Panc1 (cell line): ENCODE data around the gene C1QL3.

Experiments used
- POLR2AphosphoS5 ChIP-seq: IDR thresholded peaks from 2 replicates; pipeline ENCODE4 v1.6.1; 2012; ENCODE audit warnings: mild to moderate bottlenecking, low read depth, low read length, moderate library complexity
- SIN3A ChIP-seq: IDR thresholded peaks from 2 replicates; pipeline ENCODE4 v1.6.1; 2012; ENCODE audit warnings: low read depth, mild to moderate bottlenecking, low read length, moderate library complexity, borderline replicate concordance; ENCODE audit not compliant: insufficient read depth
- TCF7L2 ChIP-seq: IDR thresholded peaks from 2 replicates; pipeline ENCODE4 v1.6.1; 2011; ENCODE audit warnings: mild to moderate bottlenecking, low read depth, low read length, inconsistent platforms
- TF ChIP-seq, protein P1 (sequence below): fragments of 450-650 bp; IDR thresholded peaks from 2 replicates; pipeline ENCODE4 v1.5.1; 2017; ENCODE audit warnings: mild to moderate bottlenecking
- TF ChIP-seq, protein P2 (sequence below), 2 experiments: IDR thresholded peaks; 2 replicates each; pipeline ENCODE4 v1.6.1; 2011 to 2012; ENCODE audit warnings: low read depth in 2 of 2, control low read depth in 1 of 2, low read length in 1 of 2, mild to moderate bottlenecking in 1 of 2, moderate library complexity in 1 of 2; ENCODE audit not compliant: insufficient read depth in 1 of 2

DNA sequence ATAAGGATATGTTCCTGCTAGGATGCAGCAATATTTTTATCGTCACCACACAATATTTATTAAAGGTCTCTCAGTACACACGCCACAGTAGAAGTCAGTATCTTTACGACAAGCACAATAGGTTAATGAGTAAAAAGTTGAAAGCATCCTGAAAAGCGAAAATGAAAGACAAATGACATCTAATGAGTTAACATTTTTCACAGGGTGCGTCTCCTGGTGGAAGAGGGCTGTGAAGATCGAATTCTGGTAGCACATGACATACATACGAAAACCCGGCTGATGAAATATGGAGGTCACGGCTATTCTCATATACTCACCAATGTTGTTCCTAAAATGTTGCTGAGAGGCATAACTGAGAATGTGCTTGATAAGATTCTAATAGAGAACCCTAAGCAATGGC lies 10.8 kb downstream of the C1QL3 start:
- TF ChIP-seq, protein P1, sequence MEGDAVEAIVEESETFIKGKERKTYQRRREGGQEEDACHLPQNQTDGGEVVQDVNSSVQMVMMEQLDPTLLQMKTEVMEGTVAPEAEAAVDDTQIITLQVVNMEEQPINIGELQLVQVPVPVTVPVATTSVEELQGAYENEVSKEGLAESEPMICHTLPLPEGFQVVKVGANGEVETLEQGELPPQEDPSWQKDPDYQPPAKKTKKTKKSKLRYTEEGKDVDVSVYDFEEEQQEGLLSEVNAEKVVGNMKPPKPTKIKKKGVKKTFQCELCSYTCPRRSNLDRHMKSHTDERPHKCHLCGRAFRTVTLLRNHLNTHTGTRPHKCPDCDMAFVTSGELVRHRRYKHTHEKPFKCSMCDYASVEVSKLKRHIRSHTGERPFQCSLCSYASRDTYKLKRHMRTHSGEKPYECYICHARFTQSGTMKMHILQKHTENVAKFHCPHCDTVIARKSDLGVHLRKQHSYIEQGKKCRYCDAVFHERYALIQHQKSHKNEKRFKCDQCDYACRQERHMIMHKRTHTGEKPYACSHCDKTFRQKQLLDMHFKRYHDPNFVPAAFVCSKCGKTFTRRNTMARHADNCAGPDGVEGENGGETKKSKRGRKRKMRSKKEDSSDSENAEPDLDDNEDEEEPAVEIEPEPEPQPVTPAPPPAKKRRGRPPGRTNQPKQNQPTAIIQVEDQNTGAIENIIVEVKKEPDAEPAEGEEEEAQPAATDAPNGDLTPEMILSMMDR: no peak
- TF ChIP-seq SIN3A (no peak), POLR2AphosphoS5 (no peak), TCF7L2 (no peak)
- TF ChIP-seq, protein P2, sequence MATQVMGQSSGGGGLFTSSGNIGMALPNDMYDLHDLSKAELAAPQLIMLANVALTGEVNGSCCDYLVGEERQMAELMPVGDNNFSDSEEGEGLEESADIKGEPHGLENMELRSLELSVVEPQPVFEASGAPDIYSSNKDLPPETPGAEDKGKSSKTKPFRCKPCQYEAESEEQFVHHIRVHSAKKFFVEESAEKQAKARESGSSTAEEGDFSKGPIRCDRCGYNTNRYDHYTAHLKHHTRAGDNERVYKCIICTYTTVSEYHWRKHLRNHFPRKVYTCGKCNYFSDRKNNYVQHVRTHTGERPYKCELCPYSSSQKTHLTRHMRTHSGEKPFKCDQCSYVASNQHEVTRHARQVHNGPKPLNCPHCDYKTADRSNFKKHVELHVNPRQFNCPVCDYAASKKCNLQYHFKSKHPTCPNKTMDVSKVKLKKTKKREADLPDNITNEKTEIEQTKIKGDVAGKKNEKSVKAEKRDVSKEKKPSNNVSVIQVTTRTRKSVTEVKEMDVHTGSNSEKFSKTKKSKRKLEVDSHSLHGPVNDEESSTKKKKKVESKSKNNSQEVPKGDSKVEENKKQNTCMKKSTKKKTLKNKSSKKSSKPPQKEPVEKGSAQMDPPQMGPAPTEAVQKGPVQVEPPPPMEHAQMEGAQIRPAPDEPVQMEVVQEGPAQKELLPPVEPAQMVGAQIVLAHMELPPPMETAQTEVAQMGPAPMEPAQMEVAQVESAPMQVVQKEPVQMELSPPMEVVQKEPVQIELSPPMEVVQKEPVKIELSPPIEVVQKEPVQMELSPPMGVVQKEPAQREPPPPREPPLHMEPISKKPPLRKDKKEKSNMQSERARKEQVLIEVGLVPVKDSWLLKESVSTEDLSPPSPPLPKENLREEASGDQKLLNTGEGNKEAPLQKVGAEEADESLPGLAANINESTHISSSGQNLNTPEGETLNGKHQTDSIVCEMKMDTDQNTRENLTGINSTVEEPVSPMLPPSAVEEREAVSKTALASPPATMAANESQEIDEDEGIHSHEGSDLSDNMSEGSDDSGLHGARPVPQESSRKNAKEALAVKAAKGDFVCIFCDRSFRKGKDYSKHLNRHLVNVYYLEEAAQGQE (IDR thresholded peaks at IDR 0.05; ENCODE audit: insufficient read depth in 1 of 2, low read depth in 2 of 2, low read length in 1 of 2): no peak
